Mucosa of rectum (tissue), 2 donors: ENCODE data around the gene CCSER1.
"Not testable (repeated sequence)": the region's sequence is repeated elsewhere in the genome, so short reads cannot be mapped to it uniquely, and the experiment has no call there.

Source experiments
- H3K27ac ChIP-seq, 2 donors: one replicate each; pipeline ENCODE4 v1.7.0; 2013; ENCODE audit warnings: inconsistent platforms in 2 of 2, low read depth in 2 of 2, low read length in 2 of 2
- H3K27me3 ChIP-seq, 2 donors: one replicate each; pipeline ENCODE4 v1.7.0; 2013; ENCODE audit warnings: low read length in 2 of 2; ENCODE audit not compliant: control insufficient read depth in 2 of 2, insufficient read depth in 2 of 2
- H3K36me3 ChIP-seq, 2 donors: one replicate each; pipeline ENCODE4 v1.7.0; 2013; ENCODE audit warnings: low read length in 2 of 2; ENCODE audit not compliant: control insufficient read depth in 2 of 2, insufficient read depth in 2 of 2
- H3K4me1 ChIP-seq, 2 donors: one replicate each; pipeline ENCODE4 v1.7.0; 2013; ENCODE audit warnings: low read length in 2 of 2, mild to moderate bottlenecking in 1 of 2; ENCODE audit not compliant: control insufficient read depth in 2 of 2, insufficient read depth in 2 of 2
- H3K4me3 ChIP-seq, 2 donors: one replicate each; pipeline ENCODE4 v1.7.0; 2013; ENCODE audit warnings: low read length in 2 of 2
- H3K9ac ChIP-seq, 2 donors: one replicate each; pipeline ENCODE4 v1.7.0; 2013; ENCODE audit warnings: low read length in 2 of 2, low read depth in 1 of 2, mild to moderate bottlenecking in 1 of 2
- H3K9me3 ChIP-seq, 2 donors: one replicate each; pipeline ENCODE4 v1.7.0; 2013; ENCODE audit warnings: low read length in 2 of 2; ENCODE audit not compliant: control insufficient read depth in 2 of 2
- donor health status: healthy.
- donor health status: Normal muscosa, but diverticular disease.

Gene CCSER1

DNA sequence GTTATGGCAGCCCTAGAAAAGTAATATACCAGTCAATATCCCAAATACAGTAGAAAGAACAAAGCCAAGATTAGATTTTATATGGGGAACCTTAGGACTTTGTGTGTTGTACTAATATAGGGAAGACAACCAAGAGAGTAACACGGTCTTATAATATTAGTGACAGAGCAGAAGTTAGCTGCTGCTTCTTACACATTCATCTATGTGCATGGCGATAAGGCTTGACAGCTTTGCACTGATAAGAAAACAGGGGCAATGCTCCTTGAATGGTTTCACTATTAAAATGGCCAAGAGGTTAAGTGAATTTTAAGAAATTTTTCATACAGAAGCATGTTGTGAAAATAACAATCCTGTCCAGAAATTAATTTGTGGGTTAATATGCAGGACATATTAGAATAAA lies 521.6 kb downstream of the CCSER1 start:
- H3K9ac ChIP-seq, result no peak overlapping the region
- no peak overlapping the region for H3K27ac ChIP-seq
- no peaks in the 10 kb centered on the region for H3K9me3 ChIP-seq
- H3K36me3 ChIP-seq, result no peaks in the 10 kb centered on the region
- H3K4me1 ChIP-seq, result no peaks in the 10 kb centered on the region
- no peak overlapping the region for H3K4me3 ChIP-seq
- H3K27me3 ChIP-seq, result no peaks in the 10 kb centered on the region

DNA sequence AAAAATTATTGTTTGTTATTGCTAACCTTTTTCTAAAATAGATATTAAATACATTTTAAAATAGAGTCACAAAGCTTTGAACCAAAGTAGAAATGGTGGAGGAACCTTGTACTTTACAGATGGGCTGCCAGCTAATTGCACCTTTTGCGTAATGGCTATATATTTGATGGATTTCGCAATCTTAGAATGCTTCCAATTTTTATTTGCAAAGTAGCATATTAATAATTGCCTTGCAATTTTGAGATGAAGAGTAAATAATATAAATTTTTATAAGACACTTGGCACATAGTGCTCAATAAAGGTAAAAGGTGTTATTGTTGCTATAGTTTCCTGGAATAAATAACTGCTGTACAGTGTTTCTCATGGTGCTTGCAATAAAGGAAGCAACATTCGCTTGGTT lies 533.5 kb downstream of the CCSER1 start:
- Histone ChIP-seq H3K27me3 (no peaks in the 10 kb centered on the region), H3K9me3 (no peaks in the 10 kb centered on the region), H3K9ac (no peak overlapping the region), H3K4me1 (no peaks in the 10 kb centered on the region), H3K36me3 (no peaks in the 10 kb centered on the region), H3K4me3 (no peak overlapping the region), H3K27ac (no peak overlapping the region)

DNA sequence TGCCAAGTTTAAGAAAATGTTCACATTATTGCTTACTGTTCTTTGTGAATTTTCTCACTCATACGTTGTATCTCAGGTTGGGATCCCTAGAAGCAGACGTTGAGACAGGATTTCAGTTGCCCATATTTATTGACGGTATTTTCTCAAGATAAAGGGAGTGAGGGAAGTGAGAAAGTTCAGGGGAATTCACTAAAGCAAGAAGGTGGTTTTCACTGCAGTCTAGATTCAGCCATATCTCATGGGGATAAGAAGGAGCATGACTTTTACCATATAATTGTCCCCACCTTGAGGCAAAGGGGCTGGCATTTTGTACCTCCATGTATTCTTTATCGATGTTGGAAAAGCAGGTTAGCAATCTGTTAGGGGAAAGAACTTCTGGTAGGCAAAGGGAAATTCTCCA lies 543.0 kb downstream of the CCSER1 start:
- no peaks in the 10 kb centered on the region for H3K9me3 ChIP-seq
- no peak overlapping the region for H3K4me3 ChIP-seq
- no peak overlapping the region for H3K27ac ChIP-seq
- H3K4me1 ChIP-seq, result no peaks in the 10 kb centered on the region
- no peak overlapping the region for H3K9ac ChIP-seq
- H3K36me3 ChIP-seq, result no peaks in the 10 kb centered on the region
- H3K27me3 ChIP-seq, result no peaks in the 10 kb centered on the region

DNA sequence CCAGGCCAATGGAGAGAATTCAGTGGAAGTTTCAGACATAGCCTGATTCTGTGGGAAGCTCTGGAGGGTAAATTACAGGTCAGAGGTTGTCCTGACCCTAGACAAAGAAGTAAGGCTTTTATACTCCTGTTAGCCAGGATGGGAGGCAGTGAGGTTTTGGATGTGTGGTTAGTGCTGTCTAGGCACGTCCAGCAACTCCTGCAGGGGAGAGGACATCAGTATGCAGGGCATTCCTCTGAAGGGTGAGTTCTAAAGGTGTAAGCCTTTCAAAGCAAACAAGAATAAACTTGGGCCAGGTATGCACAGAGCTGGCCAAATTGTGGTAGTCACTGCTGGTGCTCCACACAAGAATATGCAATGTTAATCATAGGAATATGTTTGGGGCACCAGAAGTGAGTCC lies 562.5 kb downstream of the CCSER1 start:
- H3K4me1 ChIP-seq, result no peaks in the 10 kb centered on the region

DNA sequence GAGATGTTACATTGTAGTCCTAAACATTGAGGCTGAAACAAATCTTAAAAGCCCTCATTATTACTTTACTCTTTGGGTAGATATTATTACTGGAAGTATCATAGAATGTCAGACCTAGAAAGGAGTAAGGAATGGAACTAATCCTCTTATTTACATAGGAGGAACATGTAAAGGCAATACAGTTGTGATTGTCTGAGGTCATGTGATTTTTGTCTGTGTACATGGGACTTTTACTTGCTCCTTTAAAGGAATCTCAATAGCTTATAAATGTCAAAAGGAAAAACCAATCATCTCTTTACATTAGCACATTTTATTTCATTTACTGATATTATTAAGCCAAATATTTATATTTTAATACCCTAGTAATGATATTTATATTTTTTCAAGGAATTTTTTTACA lies 568.2 kb downstream of the CCSER1 start:
- Histone ChIP-seq H3K4me1 (no peaks in the 10 kb centered on the region), H3K27me3 (no peaks in the 10 kb centered on the region), H3K36me3 (no peaks in the 10 kb centered on the region), H3K27ac (no peak overlapping the region), H3K9ac (no peak overlapping the region), H3K4me3 (no peak overlapping the region), H3K9me3 (no peaks in the 10 kb centered on the region)

More for the DNA sequence above, 562.5 kb downstream of the CCSER1 start:
- Histone ChIP-seq H3K27me3 (no peaks in the 10 kb centered on the region), H3K9me3 (no peaks in the 10 kb centered on the region), H3K36me3 (no peaks in the 10 kb centered on the region), H3K9ac (no peak overlapping the region), H3K27ac (no peak overlapping the region), H3K4me3 (no peak overlapping the region)

DNA sequence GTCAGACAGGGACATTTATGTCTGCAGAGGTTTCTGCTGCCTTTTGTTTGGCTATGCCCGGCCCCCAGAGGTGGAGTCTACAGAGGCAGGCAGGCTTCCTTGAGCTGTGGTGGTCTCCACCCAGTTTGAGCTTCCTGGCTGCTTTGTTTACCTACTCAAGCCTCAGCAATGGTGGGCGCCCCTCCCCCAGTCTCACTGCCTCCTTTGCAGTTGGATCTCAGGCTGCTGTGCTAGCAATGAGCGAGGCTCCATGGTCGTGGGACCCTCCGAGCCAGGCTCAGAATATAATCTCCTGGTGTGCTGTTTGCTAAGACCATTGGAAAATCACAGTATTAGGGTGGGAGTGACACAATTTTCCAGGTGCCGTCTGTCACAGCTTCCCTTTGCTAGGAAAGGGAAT lies 578.3 kb downstream of the CCSER1 start:
- not testable (repeated sequence) for H3K27ac ChIP-seq, H3K27me3 ChIP-seq, H3K4me3 ChIP-seq, H3K9me3 ChIP-seq, H3K36me3 ChIP-seq, H3K9ac ChIP-seq, H3K4me1 ChIP-seq

DNA sequence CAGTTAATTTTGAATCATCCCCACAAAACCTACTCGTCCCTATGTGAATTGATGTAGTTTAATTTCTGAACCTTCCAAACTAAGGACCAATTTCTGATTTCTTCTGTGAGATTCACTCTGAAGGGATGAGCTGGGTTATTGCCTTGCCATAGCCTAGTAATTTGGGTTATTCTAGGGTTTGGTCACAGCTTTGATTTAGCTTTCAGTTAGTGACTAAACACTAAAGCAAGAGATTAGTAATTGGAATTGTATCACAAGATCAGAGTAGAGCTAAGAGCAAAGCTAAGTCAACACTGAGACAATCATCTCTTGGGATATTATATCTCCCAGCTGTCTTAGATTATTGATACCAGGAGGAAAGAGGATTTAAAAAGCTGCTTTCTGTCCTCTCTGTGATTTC lies 588.0 kb downstream of the CCSER1 start:
- H3K9me3 ChIP-seq, result no peaks in the 10 kb centered on the region
- H3K4me1 ChIP-seq, result no peaks in the 10 kb centered on the region
- no peak overlapping the region for H3K9ac ChIP-seq
- no peak overlapping the region for H3K4me3 ChIP-seq
- no peaks in the 10 kb centered on the region for H3K27me3 ChIP-seq
- H3K36me3 ChIP-seq, result no peaks in the 10 kb centered on the region
- no peak overlapping the region for H3K27ac ChIP-seq

DNA sequence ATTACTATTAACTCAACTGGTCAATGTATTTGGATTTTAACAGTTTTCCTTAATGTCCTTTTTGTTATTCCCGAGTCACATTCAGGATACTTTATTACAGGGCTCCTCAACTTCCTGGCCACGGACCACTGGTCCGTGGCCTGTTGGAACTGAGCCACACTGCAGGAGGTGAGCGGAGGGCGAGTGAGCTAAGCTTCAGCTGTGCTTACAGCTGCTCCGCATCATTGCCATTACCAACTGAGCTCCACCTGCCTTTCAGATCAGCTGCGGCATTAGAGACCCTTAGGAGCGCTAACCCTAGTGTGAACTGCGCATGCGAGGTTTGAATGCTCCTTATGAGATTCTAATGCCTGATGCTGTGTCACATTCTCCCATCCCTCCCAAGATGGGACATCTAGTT lies 591.7 kb downstream of the CCSER1 start:
- no peaks in the 10 kb centered on the region for H3K9me3 ChIP-seq
- no peaks in the 10 kb centered on the region for H3K27me3 ChIP-seq
- H3K4me3 ChIP-seq, result no peak overlapping the region
- H3K36me3 ChIP-seq, result no peaks in the 10 kb centered on the region
- H3K9ac ChIP-seq, result no peak overlapping the region
- no peaks in the 10 kb centered on the region for H3K4me1 ChIP-seq
- H3K27ac ChIP-seq, result no peak overlapping the region

DNA sequence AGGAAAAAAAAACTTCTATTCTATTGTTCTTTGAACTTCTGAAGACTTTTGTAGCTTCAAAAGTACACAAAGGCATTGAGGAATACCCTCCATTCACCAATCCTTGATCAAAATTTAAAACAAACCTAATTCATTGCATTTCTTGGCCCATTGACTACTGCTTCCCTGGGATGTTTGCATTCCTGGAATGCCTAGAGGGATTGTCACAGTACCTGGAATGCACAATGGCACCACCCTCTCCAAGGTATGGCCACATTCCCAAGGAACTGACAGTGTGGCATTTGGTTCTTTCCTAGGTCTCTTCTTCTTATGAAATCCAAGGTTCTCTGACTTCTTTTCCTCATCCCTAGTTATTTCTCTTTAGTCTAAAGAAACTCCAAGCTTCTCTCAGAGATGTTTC lies 600.7 kb downstream of the CCSER1 start:
- Histone ChIP-seq H3K4me1 (no peaks in the 10 kb centered on the region), H3K9ac (no peak overlapping the region), H3K27me3 (no peaks in the 10 kb centered on the region), H3K27ac (no peak overlapping the region), H3K36me3 (no peaks in the 10 kb centered on the region), H3K9me3 (no peaks in the 10 kb centered on the region), H3K4me3 (no peak overlapping the region)

DNA sequence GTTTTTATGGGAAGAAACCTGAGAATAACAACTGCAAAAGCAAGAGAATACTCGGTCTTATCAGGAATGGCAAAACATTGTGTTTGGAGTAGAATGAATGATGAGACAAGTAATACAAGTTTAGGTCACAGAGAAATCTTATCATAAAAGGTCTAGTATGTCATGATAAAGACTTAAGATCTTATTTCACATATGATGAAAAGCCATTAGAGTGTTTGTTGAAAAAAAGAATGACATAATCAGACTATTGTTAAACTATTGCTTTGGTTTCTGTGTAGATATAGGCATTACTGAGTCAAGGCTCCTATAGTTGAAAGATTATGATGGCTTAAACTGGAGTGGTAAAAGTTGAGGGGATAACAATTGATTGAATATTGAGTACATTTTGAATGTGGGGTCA lies 603.6 kb downstream of the CCSER1 start:
- Histone ChIP-seq H3K9me3 (no peaks in the 10 kb centered on the region), H3K4me3 (no peak overlapping the region), H3K36me3 (no peaks in the 10 kb centered on the region), H3K27me3 (no peaks in the 10 kb centered on the region), H3K9ac (no peak overlapping the region), H3K4me1 (no peaks in the 10 kb centered on the region), H3K27ac (no peak overlapping the region)

DNA sequence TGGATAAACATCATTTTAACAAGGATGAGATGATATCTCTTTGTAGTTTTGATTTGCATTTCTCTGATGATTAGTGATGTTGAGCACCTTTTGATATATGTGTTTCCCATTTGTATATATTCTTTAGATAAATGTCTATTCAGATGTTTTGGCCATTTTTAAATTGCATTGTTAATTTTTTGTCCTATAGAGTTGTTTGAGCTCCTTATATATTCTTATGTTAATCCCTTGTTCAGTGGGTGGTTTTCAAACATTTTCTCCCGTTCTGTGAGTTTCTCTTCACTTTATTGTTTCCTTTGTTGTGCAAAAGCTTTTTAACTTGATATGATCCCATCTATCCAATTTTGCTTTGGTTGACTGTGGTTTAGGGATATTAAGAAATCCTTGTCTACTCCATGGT lies 606.0 kb downstream of the CCSER1 start:
- Histone ChIP-seq H3K9me3 (no peaks in the 10 kb centered on the region), H3K9ac (no peak overlapping the region), H3K36me3 (no peaks in the 10 kb centered on the region), H3K4me3 (no peak overlapping the region), H3K27ac (no peak overlapping the region), H3K4me1 (no peaks in the 10 kb centered on the region), H3K27me3 (no peaks in the 10 kb centered on the region)
